DND-41 (cell line): ENCODE data around the gene CTXND2.
"Not testable (repeated sequence)": the region's sequence is repeated elsewhere in the genome, so short reads cannot be mapped to it uniquely, and the experiment has no call there.

ENCODE experiments used
- CTCF ChIP-seq: IDR thresholded peaks from 2 replicates; pipeline ENCODE4 v1.5.1; 2012; ENCODE audit warnings: borderline replicate concordance, low read length, moderate library complexity, mild to moderate bottlenecking; ENCODE audit not compliant: poor library complexity, severe bottlenecking; ENCODE audit errors: extremely low read depth
- EZH2 ChIP-seq: IDR thresholded peaks from 3 replicates; pipeline ENCODE4 v1.6.1; 2012; ENCODE audit warnings: borderline replicate concordance, low read depth, mild to moderate bottlenecking, moderate library complexity, low read length, inconsistent platforms; ENCODE audit not compliant: severe bottlenecking

- not testable (repeated sequence) for TF ChIP-seq CTCF, EZH2
Measured at GRCh38 chr1:150883121-150883520, 3.8 kb upstream of the CTXND2 start.
